IMR-90 (cell line): Measurements from ENCODE around the gene MACROD1.

ENCODE experiments used
- BHLHE40 ChIP-seq: fragments of 150-350 bp; IDR thresholded peaks from 2 replicates; pipeline ENCODE4 v1.6.1; 2016; ENCODE audit warnings: mild to moderate bottlenecking, low read depth, low read length
- CEBPB ChIP-seq: IDR thresholded peaks from 2 replicates; pipeline ENCODE4 v1.6.1; 2012; ENCODE audit warnings: low read depth, low read length, improper control_type of control experiment
- CTCF ChIP-seq: conservative IDR thresholded peaks from 2 replicates; pipeline ENCODE4 v1.5.1; 2012; ENCODE audit warnings: mild to moderate bottlenecking, low read depth, low read length, improper control_type of control experiment
- FOS ChIP-seq: fragments of 150-350 bp; IDR thresholded peaks from 2 replicates; pipeline ENCODE4 v1.6.1; 2016; ENCODE audit warnings: low read depth, low read length
- MXI1 ChIP-seq: IDR thresholded peaks from 2 replicates; pipeline ENCODE4 v1.6.1; 2012; ENCODE audit warnings: low read depth, mild to moderate bottlenecking, low read length, moderate library complexity, borderline replicate concordance
- NFE2L2 ChIP-seq: fragments of 150-350 bp; IDR thresholded peaks from 2 replicates; pipeline ENCODE4 v1.6.1; 2016; ENCODE audit warnings: low read depth, mild to moderate bottlenecking, low read length
- POLR2A ChIP-seq: IDR thresholded peaks from 2 replicates; pipeline ENCODE4 v1.6.1; 2012; ENCODE audit warnings: mild to moderate bottlenecking, low read depth, low read length
- RAD21 ChIP-seq: IDR thresholded peaks from 2 replicates; pipeline ENCODE4 v1.6.1; 2012; ENCODE audit warnings: low read length, improper control_type of control experiment
- RFX5 ChIP-seq: IDR thresholded peaks from 2 replicates; pipeline ENCODE4 v1.8.0; 2012; ENCODE audit warnings: low read depth, mild to moderate bottlenecking, low read length, moderate library complexity
- USF2 ChIP-seq: fragments of 150-350 bp; IDR thresholded peaks from 2 replicates; pipeline ENCODE4 v1.6.1; 2017; ENCODE audit warnings: mild to moderate bottlenecking, antibody characterized with exemption, low read length, low read depth

- TF ChIP-seq POLR2A: no peak
- TF ChIP-seq CTCF: no peak
- TF ChIP-seq USF2: no peak
- TF ChIP-seq NFE2L2: no peak
- TF ChIP-seq BHLHE40: no peak
- TF ChIP-seq RAD21: no peak
- no peak for TF ChIP-seq CEBPB
- TF ChIP-seq RFX5: no peak
- no peak for TF ChIP-seq FOS
- TF ChIP-seq MXI1: no peak
These were observed 159.5 kb downstream of the MACROD1 start for GRCh38 chr11:64006398-64006797.
